ENCODE data around the gene TOP1.

- TF ChIP-seq CTCF (IDR thresholded peaks at IDR 0.05) (no peak), POLR2A (IDR thresholded peaks at IDR 0.05; ENCODE audit: low read depth) (no peak), POLR2AphosphoS5 (IDR thresholded peaks at IDR 0.05) (no peak), EP300 (IDR thresholded peaks at IDR 0.05) (no peak)
These were observed 73.0 kb downstream of the TOP1 start for GRCh38 chr20:41101660-41102059.
